HepG2 (cell line): ENCODE results near the gene GFOD1. TPM values are rescaled to one million over a fixed set of nuclear protein-coding genes. Genes with fewer than 3 reads are reported as not detected.

Experiments used
- ATAC-seq: fragments of 200-7000 bp; cut with Tn5 transposase; 3 replicates; pipeline ENCODE4 v1.9.1; 2020; ENCODE audit warnings: mild to moderate bottlenecking, moderate library complexity
- BruUV-seq: library from RNA; stranded (reverse); fragments of 400-500 nt; replicated peaks from 2 replicates; lab custom pipeline; 2021; lab: Mats Ljungman, UMichigan
- CTCF ChIA-PET: fragments of 300-600 bp; formaldehyde crosslinking; extraction: SDS; loops from one replicate; lab custom pipeline; 2021; ENCODE audit warnings: low total read pairs, inconsistent platforms, low intra/inter-chr PET ratio; lab: Yijun Ruan, JAX
- POLR2A ChIA-PET: fragments of 350-600 bp; sonication (Branson Sonifier 250); formaldehyde crosslinking; loops from one replicate; lab custom pipeline; 2020; ENCODE audit warnings: antibody characterized with exemption, inconsistent platforms; lab: Yijun Ruan, JAX
- DNase-seq: peaks from one replicate; pipeline ENCODE4 v3.0.0-alpha.2; 2015; ENCODE audit warnings: low spot score
- FAIRE-seq: peaks from 3 replicates; lab custom pipeline; 2011; peaks lifted over from hg19 to GRCh38; lab: Jason Lieb, UNC
- H2AFZ ChIP-seq: one replicate; pipeline ENCODE4 v1.6.1; 2011; ENCODE audit warnings: low read length, inconsistent platforms
- H3K27ac ChIP-seq: fragments of 300-600 bp; 3 replicates; pipeline ENCODE4 v1.8.0; 2011; ENCODE audit warnings: mixed run types, mild to moderate bottlenecking, mixed read lengths, low read length, inconsistent platforms; ENCODE audit not compliant: insufficient read depth; ENCODE audit errors: extremely low read length
- H3K27me3 ChIP-seq, 2 experiments: fragments of 200-600 bp in 1 of 2; 2 replicates in 1 of 2; 3 replicates in 1 of 2; pipeline versions ENCODE4 v1.6.0 to v1.8.0; 2011; ENCODE audit warnings: low read length in 2 of 2, mild to moderate bottlenecking in 2 of 2, moderate library complexity in 2 of 2, inconsistent platforms in 1 of 2; ENCODE audit not compliant: insufficient read depth in 2 of 2, control insufficient read depth in 1 of 2
- H3K36me3 ChIP-seq, 2 experiments: fragments of 200-600 bp in 1 of 2; replicated peaks in 1 of 2; 2 replicates in 1 of 2; 3 replicates in 1 of 2; pipeline versions ENCODE4 v1.5.1 to v1.8.0; 2011; ENCODE audit warnings: low read length in 2 of 2, inconsistent platforms in 1 of 2; ENCODE audit not compliant: insufficient read depth in 2 of 2, control insufficient read depth in 1 of 2
- H3K4me1 ChIP-seq: 2 replicates; pipeline ENCODE4 v1.5.1; 2012; ENCODE audit warnings: low read length, inconsistent platforms; ENCODE audit not compliant: insufficient read depth
- H3K4me2 ChIP-seq: 2 replicates; pipeline ENCODE4 v1.6.0; 2011; ENCODE audit warnings: low read depth, low read length, inconsistent platforms
- H3K4me3 ChIP-seq, 3 experiments: fragments of 200-600 bp in 1 of 3; sonication (generic), shearing (Covaris generic) in 1 of 3; replicated peaks in 1 of 3; 2 replicates each; pipeline ENCODE4 v1.5.1; 2011 to 2016; ENCODE audit warnings: low read length in 3 of 3, inconsistent platforms in 2 of 3, low read depth in 2 of 3, mild to moderate bottlenecking in 2 of 3, control low read depth in 1 of 3, mixed read lengths in 1 of 3; ENCODE audit not compliant: insufficient read depth in 1 of 3
- H3K79me2 ChIP-seq: one replicate; pipeline ENCODE4 v1.6.1; 2011; ENCODE audit warnings: low read length, inconsistent platforms; ENCODE audit not compliant: insufficient read depth
- H3K9ac ChIP-seq: 2 replicates; pipeline ENCODE4 v1.6.0; 2011; ENCODE audit warnings: mild to moderate bottlenecking, low read depth, low read length, inconsistent platforms; ENCODE audit not compliant: insufficient read depth
- H3K9me3 ChIP-seq: 2 replicates; pipeline ENCODE4 v1.5.1; 2012; ENCODE audit warnings: mild to moderate bottlenecking, low read length
- H4K20me1 ChIP-seq: 2 replicates; pipeline ENCODE4 v1.6.0; 2011; ENCODE audit warnings: inconsistent platforms, mild to moderate bottlenecking, low read length, moderate library complexity; ENCODE audit not compliant: insufficient read depth
- CCAR2 ChIP-seq: fragments of 200-400 bp; formaldehyde crosslinking; optimal IDR thresholded peaks from 2 replicates; pipeline ENCODE3; 2018; ENCODE audit warnings: low read depth, mild to moderate bottlenecking, low read length, moderate library complexity
- GMEB2 ChIP-seq: IDR thresholded peaks from 2 replicates; pipeline ENCODE4 v1.6.1; 2016; ENCODE audit warnings: missing biosample characterization, missing genetic modification reagents, low read depth
- RFXANK ChIP-seq: IDR thresholded peaks from 2 replicates; pipeline ENCODE4 v1.6.1; 2016
- ZBTB40 ChIP-seq, 2 experiments: fragments of 450-650 bp in 1 of 2; sonication (generic) in 1 of 2; formaldehyde crosslinking in 1 of 2; IDR thresholded peaks; 2 replicates each; pipeline versions ENCODE4 v1.6.1 to v1.8.0; 2016 to 2022; ENCODE audit warnings: antibody characterized with exemption in 1 of 2, mild to moderate bottlenecking in 1 of 2, missing genetic modification reagents in 1 of 2
- ZNF280D ChIP-seq: sonication (generic); formaldehyde crosslinking; IDR thresholded peaks from 2 replicates; pipeline ENCODE4 v1.5.1; 2020; ENCODE audit warnings: mild to moderate bottlenecking, missing genetic modification reagents
- ZNF530 ChIP-seq: sonication (generic); formaldehyde crosslinking; IDR thresholded peaks from 2 replicates; pipeline ENCODE4 v1.5.0; 2020; ENCODE audit warnings: low read depth, mild to moderate bottlenecking, missing genetic modification reagents
- ZNF639 ChIP-seq: conservative IDR thresholded peaks from 2 replicates; pipeline ENCODE4 v1.6.1; 2018; ENCODE audit warnings: missing genetic modification reagents
- ZNF749 ChIP-seq: sonication (generic); formaldehyde crosslinking; IDR thresholded peaks from 2 replicates; pipeline ENCODE4 v1.8.0; 2022; ENCODE audit warnings: mild to moderate bottlenecking, missing genetic modification reagents, moderate library complexity, borderline replicate concordance
- WGBS: methylation state at CpG from one replicate; pipeline ENCODE4 v1.1.6; 2017; ENCODE audit warnings: low lambda C conversion rate; 5-methylcytosine and 5-hydroxymethylcytosine counted together
- in situ Hi-C: cut with HindIII; loops from 2 replicates; pipeline ENCODE4 v1.10.0; 2017; ENCODE audit warnings: low pct_unique_long_range_greater_than_20kb; ENCODE audit not compliant: extremely low pct_ligation_motif_present
- intact Hi-C: fragments of 100-400 bp; cut with micrococcal nuclease; formaldehyde crosslinking; loops from one replicate; pipeline ENCODE4 v1.10.0; 2022; ENCODE audit not compliant: unreplicated experiment
- polyA plus RNA-seq, 8 experiments: library from polyadenylated mRNA; depleted of rRNA in 3 of 8; stranded (reverse) in 7 of 8; unstranded in 1 of 8; fragments of >200 nt; fragmentation: Illumina TruSeq in 4 of 8; extraction: Trizol in 4 of 8; gene quantifications; 2 replicates each; pipeline versions ENCODE4 v1.2.1 to v1.2.3, GENCODE V29; 2011 to 2016; ENCODE audit warnings: low read depth in 4 of 8, missing spikeins in 1 of 8, mixed read lengths in 1 of 8; ENCODE audit not compliant: insufficient read depth in 1 of 8
- total RNA-seq, 5 experiments: library from RNA; depleted of rRNA; stranded (reverse); fragments of >200 nt; fragmentation: Illumina TruSeq; extraction: Trizol; gene quantifications; 2 replicates each; pipeline ENCODE4 v1.2.3, GENCODE V29; 2016; ENCODE audit warnings: low read depth in 1 of 5

GFOD1 gene
- total and polyA plus RNA-seq, 2 of the 13 experiments (the other 11 are each of a cell fraction or from before 2014, with no cell fraction given), result 1.9 to 6.4 TPM

- H3K27ac ChIP-seq, result no peak overlapping the region
- no peak overlapping the region for H3K4me2 ChIP-seq
- FAIRE-seq, result no peak
- H3K4me1 ChIP-seq, result peaks cover 40% of the 10 kb centered on the region
- H3K27me3 ChIP-seq, result no peaks in the 10 kb centered on the region
- no peak overlapping the region for H3K9ac ChIP-seq
- ATAC-seq, result no peak
- 96% methylated on average over 5 of the region's 5 CpGs for WGBS
- no peaks in the 10 kb centered on the region for H3K9me3 ChIP-seq
- H2AFZ ChIP-seq, result no peak overlapping the region
- H4K20me1 ChIP-seq, result no peaks in the 10 kb centered on the region
- POLR2A ChIA-PET, result no interaction called here
- H3K79me2 ChIP-seq, result no peaks in the 10 kb centered on the region
- in situ Hi-C loops, result no loop called here
- H3K4me3 ChIP-seq, result no peak overlapping the region
- CTCF ChIA-PET, result no interaction called here
- TF ChIP-seq ZNF639, result no peak
- TF ChIP-seq ZBTB40 (IDR thresholded peaks at IDR 0.05), result no peak
- no peak for TF ChIP-seq ZBTB40 (CRISPR knock-in tag; IDR thresholded peaks at IDR 0.05)
- TF ChIP-seq CCAR2, result no peak
- TF ChIP-seq GMEB2 (CRISPR knock-in tag), result no peak
- no peak for TF ChIP-seq ZNF749 (CRISPR knock-in tag)
- no peak for TF ChIP-seq ZNF280D
- TF ChIP-seq RFXANK (CRISPR knock-in tag), result no peak
- no peak for TF ChIP-seq ZNF530 (CRISPR knock-in tag)
- no TSS peak for BruUV-seq
- intact Hi-C loops, result no loop called here
- DNase-seq, result no peak
- no peaks in the 10 kb centered on the region for H3K36me3 ChIP-seq
Observed at GRCh38 chr6:13404228-13404891, 83.0 kb downstream of the GFOD1 start.
